DOHH2 (cell line): ENCODE measurements around the gene MGAT3.

Experiments used
- H3F3A ChIP-seq: fragments of 200-600 bp; sonication (generic), shearing (Covaris generic); 2 replicates; pipeline ENCODE4 v1.6.0; 2016; ENCODE audit warnings: antibody characterized with exemption, mild to moderate bottlenecking; ENCODE audit not compliant: control insufficient read depth, insufficient read depth
- H3K27ac ChIP-seq: fragments of 200-600 bp; sonication (generic); 2 replicates; pipeline ENCODE4 v1.5.1; 2014; ENCODE audit warnings: low read depth, mild to moderate bottlenecking, low read length, moderate library complexity
- H3K27me3 ChIP-seq: fragments of 200-600 bp; sonication (generic); 2 replicates; pipeline ENCODE4 v1.6.1; 2014; ENCODE audit warnings: mild to moderate bottlenecking, low read length, mixed read lengths; ENCODE audit not compliant: control insufficient read depth
- H3K36me3 ChIP-seq: fragments of 200-600 bp; sonication (generic); 2 replicates; pipeline ENCODE4 v1.6.1; 2014; ENCODE audit warnings: mild to moderate bottlenecking, low read length, moderate library complexity, mixed read lengths; ENCODE audit not compliant: control insufficient read depth
- H3K4me1 ChIP-seq: fragments of 200-600 bp; sonication (generic); 2 replicates; pipeline ENCODE4 v1.6.1; 2014; ENCODE audit warnings: mild to moderate bottlenecking, low read length, mixed read lengths; ENCODE audit not compliant: control insufficient read depth
- H3K4me2 ChIP-seq: fragments of 200-600 bp; sonication (generic); 2 replicates; pipeline ENCODE4 v1.6.0; 2014; ENCODE audit warnings: mild to moderate bottlenecking, low read length, moderate library complexity
- H3K4me3 ChIP-seq: fragments of 200-600 bp; sonication (generic); 2 replicates; pipeline ENCODE4 v1.5.1; 2014; ENCODE audit warnings: mild to moderate bottlenecking, low read length, mixed read lengths
- H3K79me2 ChIP-seq: fragments of 200-600 bp; sonication (generic); 2 replicates; pipeline ENCODE4 v1.6.1; 2014; ENCODE audit warnings: mild to moderate bottlenecking, low read length, mixed read lengths; ENCODE audit not compliant: control insufficient read depth
- H3K9me2 ChIP-seq: fragments of 200-600 bp; sonication (generic); replicated peaks from 2 replicates; pipeline ENCODE4 v1.6.1; 2014; ENCODE audit warnings: mild to moderate bottlenecking, low read length, mixed read lengths; ENCODE audit not compliant: control insufficient read depth
- H3K9me3 ChIP-seq: fragments of 200-600 bp; sonication (generic); 2 replicates; pipeline ENCODE4 v1.6.1; 2014; ENCODE audit warnings: antibody characterized with exemption, low read length, mixed read lengths; ENCODE audit not compliant: control insufficient read depth, insufficient read depth
- H4K20me1 ChIP-seq: fragments of 200-600 bp; sonication (generic); 2 replicates; pipeline ENCODE4 v1.6.0; 2014; ENCODE audit warnings: low read depth, mild to moderate bottlenecking, antibody characterized with exemption, low read length, moderate library complexity; ENCODE audit not compliant: control insufficient read depth, insufficient read depth
- EZH2phosphoT487 ChIP-seq: fragments of 200-600 bp; sonication (generic); IDR thresholded peaks from 2 replicates; pipeline ENCODE4 v1.6.1; 2017; ENCODE audit warnings: borderline replicate concordance, mild to moderate bottlenecking, antibody characterized with exemption, low read length, moderate library complexity, mixed read lengths
- TF ChIP-seq, protein P1 (sequence below): fragments of 200-600 bp; sonication (generic); IDR thresholded peaks from one replicate; pipeline ENCODE4 v1.5.1; 2014; ENCODE audit warnings: antibody characterized with exemption, mild to moderate bottlenecking, low read depth, low read length; ENCODE audit not compliant: poor library complexity, severe bottlenecking

MGAT3 gene

DNA sequence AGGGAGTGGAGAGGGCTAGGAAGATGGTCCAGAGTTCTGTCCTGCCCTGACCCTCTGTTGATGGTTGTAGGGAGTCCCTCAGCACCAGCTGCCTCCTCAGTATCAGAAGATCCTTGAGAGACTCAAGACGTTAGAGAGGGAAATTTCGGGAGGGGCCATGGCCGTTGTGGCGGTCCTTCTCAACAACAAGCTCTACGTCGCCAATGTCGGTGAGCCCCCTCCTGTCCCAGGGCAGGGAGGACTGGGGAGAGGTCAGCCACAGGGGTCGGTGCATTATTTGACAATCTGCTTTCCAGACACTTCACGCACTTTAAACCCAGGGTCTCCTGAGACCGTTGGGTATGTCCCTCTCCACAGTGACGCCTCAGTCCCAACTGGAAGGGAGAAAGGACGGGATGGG is 39.2 kb upstream of the MGAT3 start:
- peaks cover 71% of the 10 kb centered on the region for H3K36me3 ChIP-seq
- TF ChIP-seq, protein P1, sequence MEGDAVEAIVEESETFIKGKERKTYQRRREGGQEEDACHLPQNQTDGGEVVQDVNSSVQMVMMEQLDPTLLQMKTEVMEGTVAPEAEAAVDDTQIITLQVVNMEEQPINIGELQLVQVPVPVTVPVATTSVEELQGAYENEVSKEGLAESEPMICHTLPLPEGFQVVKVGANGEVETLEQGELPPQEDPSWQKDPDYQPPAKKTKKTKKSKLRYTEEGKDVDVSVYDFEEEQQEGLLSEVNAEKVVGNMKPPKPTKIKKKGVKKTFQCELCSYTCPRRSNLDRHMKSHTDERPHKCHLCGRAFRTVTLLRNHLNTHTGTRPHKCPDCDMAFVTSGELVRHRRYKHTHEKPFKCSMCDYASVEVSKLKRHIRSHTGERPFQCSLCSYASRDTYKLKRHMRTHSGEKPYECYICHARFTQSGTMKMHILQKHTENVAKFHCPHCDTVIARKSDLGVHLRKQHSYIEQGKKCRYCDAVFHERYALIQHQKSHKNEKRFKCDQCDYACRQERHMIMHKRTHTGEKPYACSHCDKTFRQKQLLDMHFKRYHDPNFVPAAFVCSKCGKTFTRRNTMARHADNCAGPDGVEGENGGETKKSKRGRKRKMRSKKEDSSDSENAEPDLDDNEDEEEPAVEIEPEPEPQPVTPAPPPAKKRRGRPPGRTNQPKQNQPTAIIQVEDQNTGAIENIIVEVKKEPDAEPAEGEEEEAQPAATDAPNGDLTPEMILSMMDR: no peak
- TF ChIP-seq EZH2phosphoT487: no peak

DNA sequence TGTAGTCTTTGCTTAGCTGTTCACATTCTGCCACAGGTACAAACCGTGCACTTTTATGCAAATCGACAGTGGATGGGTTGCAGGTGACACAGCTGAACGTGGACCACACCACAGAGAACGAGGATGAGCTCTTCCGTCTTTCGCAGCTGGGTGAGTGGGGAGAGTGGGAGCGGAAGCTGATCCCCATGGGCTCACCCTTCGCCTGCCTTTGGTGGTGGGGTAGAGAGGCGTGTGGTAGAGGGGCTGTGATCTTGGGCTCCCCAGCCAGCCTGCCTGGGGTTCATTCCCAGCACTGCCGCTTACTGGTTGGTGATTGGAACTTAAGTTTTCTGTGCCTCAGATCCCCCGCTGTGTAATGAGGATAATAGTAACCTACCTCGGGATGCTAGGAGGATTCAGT is 38.1 kb upstream of the MGAT3 start:
- peak overlapping the region; percentile 4; the same call in 1 of the 2 replicates for H3K27ac ChIP-seq
- 0 out of 2 replicates have a peak overlapping the region, but pooled peaks have one; percentile 15 for H3K4me3 ChIP-seq
- H3K79me2 ChIP-seq: peaks cover 8% of the 10 kb centered on the region
- H3K36me3 ChIP-seq: peaks cover 77% of the 10 kb centered on the region
- no peaks in the 10 kb centered on the region for H3K27me3 ChIP-seq
- no peaks in the 10 kb centered on the region for H3K9me3 ChIP-seq
- H3K4me1 ChIP-seq: peaks cover 20% of the 10 kb centered on the region
- peak overlapping the region; percentile 50 for H3K4me2 ChIP-seq
- TF ChIP-seq, protein P1: no peak
- TF ChIP-seq EZH2phosphoT487: no peak
- H3F3A ChIP-seq: no peaks in the 10 kb centered on the region
- no peaks in the 10 kb centered on the region for H4K20me1 ChIP-seq
- H3K9me2 ChIP-seq: no peaks in the 10 kb centered on the region

More for the DNA sequence above, 39.2 kb upstream of the MGAT3 start:
- Histone ChIP-seq H3K27me3 (no peaks in the 10 kb centered on the region), H3K4me1 (peaks cover 30% of the 10 kb centered on the region), H3K4me3 (no peak overlapping the region), H3K9me2 (no peaks in the 10 kb centered on the region), H3K4me2 (0 out of 2 replicates have a peak overlapping the region, but pooled peaks have one; percentile 50), H3K9me3 (no peaks in the 10 kb centered on the region), H3K27ac (no peak overlapping the region), H3F3A (no peaks in the 10 kb centered on the region; the same call in 1 of the 2 replicates), H3K79me2 (peaks cover 16% of the 10 kb centered on the region), H4K20me1 (no peaks in the 10 kb centered on the region)

DNA sequence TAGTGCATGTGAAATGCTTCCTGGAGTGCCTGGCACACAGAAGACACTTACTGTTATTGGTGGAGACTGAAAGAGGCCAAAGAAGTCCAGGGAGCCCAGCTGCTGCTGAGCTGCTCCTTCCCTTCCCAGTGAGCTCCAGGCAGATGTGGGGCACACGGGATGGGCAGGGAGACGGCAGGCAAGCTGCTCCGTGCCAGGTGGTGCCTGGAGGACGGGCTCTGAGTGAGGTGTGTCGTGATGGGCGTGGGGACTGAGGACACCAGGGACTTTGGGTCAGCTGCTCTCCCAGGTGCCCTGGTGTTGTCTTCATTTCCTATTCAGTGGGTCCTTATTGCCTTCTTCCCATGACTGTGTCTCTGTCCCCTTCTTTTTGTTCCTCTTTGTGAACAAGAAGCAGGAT is 37.7 kb upstream of the MGAT3 start:
- H3K4me1 ChIP-seq: peaks cover 16% of the 10 kb centered on the region
- H3F3A ChIP-seq: no peaks in the 10 kb centered on the region
- H3K4me2 ChIP-seq: no peak overlapping the region
- H3K9me2 ChIP-seq: no peaks in the 10 kb centered on the region
- no peak for TF ChIP-seq EZH2phosphoT487
- TF ChIP-seq, protein P1: no peak
- H3K27ac ChIP-seq: peak overlapping the region; percentile 4; the same call in 1 of the 2 replicates
- no peaks in the 10 kb centered on the region for H4K20me1 ChIP-seq
- H3K4me3 ChIP-seq: no peak overlapping the region
- no peaks in the 10 kb centered on the region for H3K9me3 ChIP-seq
- H3K79me2 ChIP-seq: peaks cover 4% of the 10 kb centered on the region
- H3K36me3 ChIP-seq: peaks cover 81% of the 10 kb centered on the region
- H3K27me3 ChIP-seq: no peaks in the 10 kb centered on the region

DNA sequence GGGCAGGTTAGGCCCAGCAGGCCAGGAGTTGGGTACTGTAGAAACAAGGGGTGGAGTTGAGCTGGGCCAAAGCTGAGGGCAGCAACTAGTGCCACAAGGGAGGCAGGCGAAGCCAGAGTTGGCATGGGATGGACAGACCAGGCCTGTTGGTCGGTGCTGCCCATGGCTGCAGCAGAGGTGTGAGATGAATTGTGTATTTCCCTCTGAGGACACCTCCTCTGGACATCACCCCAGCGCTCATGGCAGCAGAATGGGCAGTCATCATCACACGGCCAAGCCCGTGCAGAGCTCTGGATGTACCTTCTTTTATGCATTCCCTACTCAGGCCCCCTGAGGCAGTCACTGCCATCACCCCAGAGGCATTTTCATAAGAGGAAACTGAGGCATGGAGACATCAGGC is 36.9 kb upstream of the MGAT3 start:
- Histone ChIP-seq H3F3A (no peaks in the 10 kb centered on the region), H3K79me2 (no peaks in the 10 kb centered on the region), H4K20me1 (no peaks in the 10 kb centered on the region), H3K9me2 (no peaks in the 10 kb centered on the region), H3K4me3 (no peak overlapping the region), H3K36me3 (peaks cover 84% of the 10 kb centered on the region), H3K4me2 (no peak overlapping the region), H3K27ac (no peak overlapping the region), H3K27me3 (no peaks in the 10 kb centered on the region), H3K9me3 (no peaks in the 10 kb centered on the region), H3K4me1 (peaks cover 16% of the 10 kb centered on the region)
- TF ChIP-seq, protein P1: no peak
- TF ChIP-seq EZH2phosphoT487: no peak
